ENCODE data around the gene NINL. TPM values are rescaled to one million over a fixed set of nuclear protein-coding genes. Genes with fewer than 3 reads are reported as not detected.

Gene NINL
- total RNA-seq, 3 donors from 2014 or later (not counting 1 experiment from before 2014, with no cell fraction given) = 3.1 to 6.9 (median 4.9) TPM

GRCh38 chr20:25532971-25533391 lies 52.4 kb downstream of the NINL start:
- Histone ChIP-seq H3K4me3 (ENCODE audit: low read length) (no peak overlapping the region), H3K27ac (ENCODE audit: low read length) (no peak overlapping the region), H3K9me3 (ENCODE audit: control insufficient read depth, insufficient read depth, low read length) (no peaks in the 10 kb centered on the region), H3K36me3 (ENCODE audit: control insufficient read depth, insufficient read depth, low read length) (no peaks in the 10 kb centered on the region), H3K4me1 (ENCODE audit: control insufficient read depth, insufficient read depth, low read length) (no peaks in the 10 kb centered on the region), H3K27me3 (ENCODE audit: control insufficient read depth, insufficient read depth, low read length) (no peaks in the 10 kb centered on the region)
- H3K36me3 Mint-ChIP-seq = no peaks in the 10 kb centered on the region
- intact Hi-C loops (cut with micrococcal nuclease) = no loop called here
- no peaks in the 10 kb centered on the region for H3K9me3 Mint-ChIP-seq
- H3K4me3 Mint-ChIP-seq = no peak overlapping the region
- H3K27me3 Mint-ChIP-seq (ENCODE audit: low read depth in 2 of 2) = peaks cover 5 to 9% of the 10 kb centered on the region in 2 donors
- no peak overlapping the region for H3K27ac Mint-ChIP-seq
- DNase-seq (no peak), ATAC-seq (no peak)
- peaks cover 0 to 12% of the 10 kb centered on the region in 2 donors for H3K4me1 Mint-ChIP-seq
- TF ChIP-seq, protein P1, sequence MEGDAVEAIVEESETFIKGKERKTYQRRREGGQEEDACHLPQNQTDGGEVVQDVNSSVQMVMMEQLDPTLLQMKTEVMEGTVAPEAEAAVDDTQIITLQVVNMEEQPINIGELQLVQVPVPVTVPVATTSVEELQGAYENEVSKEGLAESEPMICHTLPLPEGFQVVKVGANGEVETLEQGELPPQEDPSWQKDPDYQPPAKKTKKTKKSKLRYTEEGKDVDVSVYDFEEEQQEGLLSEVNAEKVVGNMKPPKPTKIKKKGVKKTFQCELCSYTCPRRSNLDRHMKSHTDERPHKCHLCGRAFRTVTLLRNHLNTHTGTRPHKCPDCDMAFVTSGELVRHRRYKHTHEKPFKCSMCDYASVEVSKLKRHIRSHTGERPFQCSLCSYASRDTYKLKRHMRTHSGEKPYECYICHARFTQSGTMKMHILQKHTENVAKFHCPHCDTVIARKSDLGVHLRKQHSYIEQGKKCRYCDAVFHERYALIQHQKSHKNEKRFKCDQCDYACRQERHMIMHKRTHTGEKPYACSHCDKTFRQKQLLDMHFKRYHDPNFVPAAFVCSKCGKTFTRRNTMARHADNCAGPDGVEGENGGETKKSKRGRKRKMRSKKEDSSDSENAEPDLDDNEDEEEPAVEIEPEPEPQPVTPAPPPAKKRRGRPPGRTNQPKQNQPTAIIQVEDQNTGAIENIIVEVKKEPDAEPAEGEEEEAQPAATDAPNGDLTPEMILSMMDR (IDR thresholded peaks at IDR 0.05) = no peak
- WGBS (ENCODE audit: insufficient coverage) = 88% methylated on average over 9 of the region's 11 CpGs

GRCh38 chr20:25532015-25532751 lies 53.1 kb downstream of the NINL start:
- H3K4me1 ChIP-seq (ENCODE audit: control insufficient read depth, insufficient read depth, low read length) = no peaks in the 10 kb centered on the region
- Mint-ChIP-seq H3K9me3 (no peaks in the 10 kb centered on the region), H3K27me3 (ENCODE audit: low read depth in 2 of 2) (peaks cover 5 to 9% of the 10 kb centered on the region in 2 donors), H3K36me3 (no peaks in the 10 kb centered on the region), H3K4me3 (no peak overlapping the region), H3K4me1 (peaks cover 0 to 12% of the 10 kb centered on the region in 2 donors), H3K27ac (no peak overlapping the region)
- no peaks in the 10 kb centered on the region for H3K27me3 ChIP-seq (ENCODE audit: control insufficient read depth, insufficient read depth, low read length)
- TF ChIP-seq, protein P1 (IDR thresholded peaks at IDR 0.05) = no peak
- H3K4me3 ChIP-seq (ENCODE audit: low read length) = no peak overlapping the region
- no peaks in the 10 kb centered on the region for H3K36me3 ChIP-seq (ENCODE audit: control insufficient read depth, insufficient read depth, low read length)
- no peaks in the 10 kb centered on the region for H3K9me3 ChIP-seq (ENCODE audit: control insufficient read depth, insufficient read depth, low read length)
- 86% methylated on average over 12 of the region's 12 CpGs for WGBS (ENCODE audit: insufficient coverage)
- H3K27ac ChIP-seq (ENCODE audit: low read length) = no peak overlapping the region
- DNase-seq = no peak
- no peak for ATAC-seq
- intact Hi-C loops (cut with micrococcal nuclease) = no loop called here

DNA sequence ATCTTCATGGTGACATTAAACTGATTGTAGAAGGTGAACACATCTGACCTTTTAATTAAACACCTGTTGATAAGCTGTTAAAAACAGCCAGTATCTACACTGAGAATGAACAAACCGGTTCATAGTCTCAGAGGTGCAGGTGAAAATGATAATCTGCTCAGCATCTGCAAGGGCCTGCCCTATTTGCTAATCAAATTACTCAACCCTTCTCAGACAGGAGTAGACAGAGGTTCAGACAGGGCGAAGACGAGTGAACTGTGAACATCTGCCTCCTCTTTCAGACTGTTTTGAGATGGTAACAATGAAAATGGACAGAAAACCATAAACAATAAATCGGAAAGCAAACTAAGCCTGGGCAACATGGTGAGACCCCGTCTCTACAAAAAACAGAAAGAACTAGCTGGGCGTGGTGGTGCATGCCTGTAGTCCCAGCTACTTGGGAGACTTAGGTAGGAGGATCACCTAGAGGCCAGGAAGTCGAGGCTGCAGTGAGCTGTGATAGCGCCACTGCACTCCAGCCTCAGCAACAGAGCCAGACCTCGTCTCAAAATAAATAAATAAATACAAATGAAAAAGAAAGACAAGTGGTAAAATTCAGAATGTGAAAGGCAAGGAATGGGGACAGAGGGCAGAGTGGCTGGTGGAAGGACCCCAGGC lies 55.9 kb downstream of the NINL start:
- TF ChIP-seq, protein P1 (IDR thresholded peaks at IDR 0.05) = no peak
- H3K27me3 ChIP-seq (ENCODE audit: control insufficient read depth, insufficient read depth, low read length) = no peaks in the 10 kb centered on the region
- H3K27ac ChIP-seq (ENCODE audit: low read length) = no peak overlapping the region
- Mint-ChIP-seq H3K36me3 (no peaks in the 10 kb centered on the region), H3K4me1 (peaks cover 0 to 12% of the 10 kb centered on the region in 2 donors), H3K4me3 (no peak overlapping the region), H3K27ac (no peak overlapping the region), H3K9me3 (no peaks in the 10 kb centered on the region), H3K27me3 (ENCODE audit: low read depth in 2 of 2) (peaks cover 5 to 9% of the 10 kb centered on the region in 2 donors)
- H3K9me3 ChIP-seq (ENCODE audit: control insufficient read depth, insufficient read depth, low read length) = no peaks in the 10 kb centered on the region
- no peak for DNase-seq
- H3K4me1 ChIP-seq (ENCODE audit: control insufficient read depth, insufficient read depth, low read length) = no peaks in the 10 kb centered on the region
- H3K4me3 ChIP-seq (ENCODE audit: low read length) = no peak overlapping the region
- H3K36me3 ChIP-seq (ENCODE audit: control insufficient read depth, insufficient read depth, low read length) = no peaks in the 10 kb centered on the region
- 88% methylated on average over 7 of the region's 9 CpGs for WGBS (ENCODE audit: insufficient coverage)
- ATAC-seq = no peak
- intact Hi-C loops (cut with micrococcal nuclease) = no loop called here
